Psoas muscle (tissue), 8 donors: ENCODE results near the gene SUCO. TPM values are rescaled to one million over a fixed set of nuclear protein-coding genes. Genes with fewer than 3 reads are reported as not detected.

Experiments used
- ATAC-seq, 4 donors: fragments of 200-7000 bp; cut with Tn5 transposase; one replicate each; pipeline ENCODE4 v1.9.1; 2020; ENCODE audit warnings: moderate library complexity in 3 of 4, mild to moderate bottlenecking in 2 of 4
- DNase-seq, 2 donors: peaks; one replicate each; pipeline ENCODE4 v3.0.0-alpha.2; 2020
- H3K27ac ChIP-seq: fragments of 200-600 bp; one replicate; pipeline ENCODE4 v1.8.0; 2022
- H3K27me3 ChIP-seq, 3 donors: fragments of 200-600 bp in 1 of 3; one replicate each; pipeline versions ENCODE4 v1.6.1 to v1.8.0; 2013 to 2022; ENCODE audit warnings: low read length in 2 of 3, mild to moderate bottlenecking in 2 of 3, moderate library complexity in 1 of 3; ENCODE audit not compliant: insufficient read depth in 3 of 3
- H3K36me3 ChIP-seq, 2 donors: fragments of 200-600 bp in 1 of 2; one replicate each; pipeline versions ENCODE4 v1.6.1 to v1.8.0; 2013 to 2022; ENCODE audit warnings: low read depth in 1 of 2, mild to moderate bottlenecking in 1 of 2, moderate library complexity in 1 of 2; ENCODE audit not compliant: insufficient read depth in 1 of 2
- H3K4me1 ChIP-seq: fragments of 200-600 bp; one replicate; pipeline ENCODE4 v1.8.0; 2022
- H3K4me3 ChIP-seq: fragments of 200-600 bp; one replicate; pipeline ENCODE4 v1.8.0; 2022; ENCODE audit warnings: mild to moderate bottlenecking
- H3K9me3 ChIP-seq: fragments of 200-600 bp; one replicate; pipeline ENCODE4 v1.8.0; 2022
- CTCF ChIP-seq: fragments of 200-600 bp; IDR thresholded peaks from one replicate; pipeline ENCODE4 v1.8.0; 2022; ENCODE audit warnings: antibody characterized with exemption
- WGBS, 3 donors: extraction: QIAGEN DNeasy Blood & Tissue Kit; methylation state at CpG; one replicate each; pipeline versions ENCODE4 v1.1.6 to v1.1.7; 2013; 5-methylcytosine and 5-hydroxymethylcytosine counted together
- intact Hi-C, 2 donors: fragments of 100-400 bp; cut with DNase I; formaldehyde crosslinking; loops; one replicate each; pipeline versions ENCODE4 v1.11.0 to v1.14.2; 2022
- polyA plus RNA-seq, 3 donors: library from polyadenylated mRNA; stranded (reverse); fragments of 200-250 nt; gene quantifications; one replicate each; pipeline ENCODE4 v1.2.3, GENCODE V29; 2013
- total RNA-seq, 4 donors: library from RNA; stranded (reverse); fragmentation: NEBNext Ultra II Directional in 2 of 4; extraction: Animal tissue kit (Norgen Biotek cat#: 25700) in 2 of 4; gene quantifications; one replicate each; pipeline versions ENCODE4 v1.2.1 to v1.2.4, GENCODE V29; 2021 to 2023
- donor health status: healthy with polysubstance abuse.
- donor health status: DM: no; HTN: no; CAD: no; lungs with moderate emphysema.
- donor health status: Bipolar disorder and iron deficiency.
- donor health status: healthy.
- donor health status: DM: yes; HTN: yes; CAD: no.
- donor health status: DM: no; HTN: no; CAD: no.
- donor health status: DM: no; HTN: no; CAD: no.
- donor health status: DM: yes; HTN: yes; CAD: no.

Gene SUCO
- total and polyA plus RNA-seq, 7 donors = 2.6 to 8.2 (median 6.2) TPM

DNA sequence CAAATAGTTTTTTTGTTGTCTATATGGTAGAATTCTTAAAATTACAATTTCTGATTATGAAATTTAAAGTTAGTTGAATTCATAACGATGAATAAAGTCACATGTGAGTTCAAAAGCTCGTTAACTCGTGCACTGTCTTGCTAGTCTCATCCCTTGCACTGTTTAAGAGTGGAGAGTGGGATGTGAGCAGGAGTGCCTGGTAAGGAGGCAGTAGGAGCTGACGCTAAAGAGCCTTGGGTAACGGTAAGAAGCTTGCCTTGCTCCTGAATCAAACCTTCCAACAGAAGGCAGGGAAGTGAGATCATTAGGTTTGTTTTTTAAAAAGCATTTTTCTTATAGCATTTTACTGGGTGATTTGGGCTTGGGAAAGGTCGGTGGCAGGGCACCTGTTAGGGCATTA, 123.6 kb downstream of the SUCO start:
- intact Hi-C loops = no loop called here
- Histone ChIP-seq H3K4me3 (no peak overlapping the region), H3K27ac (no peak overlapping the region), H3K4me1 (no peaks in the 10 kb centered on the region), H3K36me3 (no peaks in the 10 kb centered on the region), H3K9me3 (no peaks in the 10 kb centered on the region), H3K27me3 (no peaks in the 10 kb centered on the region)
- TF ChIP-seq CTCF = no peak
- ATAC-seq (no peak), DNase-seq (no peak)
- 70 to 84% (median 72%) methylated on average over 6 of the region's 6 CpGs for WGBS, 3 donors

GRCh38 chr1:172657586-172657985, 124.6 kb downstream of the SUCO start:
- DNase-seq (no peak), ATAC-seq (no peak)
- no peak for TF ChIP-seq CTCF
- WGBS, 3 donors = 69 to 80% (median 79%) methylated on average over 1 of the region's 1 CpG
- Histone ChIP-seq H3K27me3 (no peaks in the 10 kb centered on the region), H3K36me3 (no peaks in the 10 kb centered on the region), H3K4me3 (no peak overlapping the region), H3K27ac (no peak overlapping the region), H3K9me3 (no peaks in the 10 kb centered on the region), H3K4me1 (no peaks in the 10 kb centered on the region)
- intact Hi-C loops = no loop called here

GRCh38 chr1:172658871-172659453, 126.0 kb downstream of the SUCO start, which contains the start of gene FASLG:
Gene FASLG (plus strand): TSS chr1:172659103. CDS start chr1:172659202, 99 bp downstream.
- DNase-seq = no peak
- Histone ChIP-seq H3K27me3 (no peaks in the 10 kb centered on the region), H3K36me3 (no peaks in the 10 kb centered on the region), H3K9me3 (no peaks in the 10 kb centered on the region), H3K27ac (no peak within 1 kb of the TSS), H3K4me1 (no peaks in the 10 kb centered on the region), H3K4me3 (no peak within 1 kb of the TSS)
- TF ChIP-seq CTCF = no peak
- 81 to 90% (median 84%) methylated on average over 8 to 11 of the region's 11 CpGs for WGBS, 3 donors
- intact Hi-C loops = no loop called here
- ATAC-seq = no peak

- TF ChIP-seq CTCF = no peak
- Histone ChIP-seq H3K4me3 (no peak overlapping the region), H3K27me3 (no peaks in the 10 kb centered on the region), H3K36me3 (no peaks in the 10 kb centered on the region), H3K4me1 (no peaks in the 10 kb centered on the region), H3K9me3 (no peaks in the 10 kb centered on the region), H3K27ac (no peak overlapping the region)
- WGBS, 3 donors = 68 to 80% (median 72%) methylated on average over 3 of the region's 3 CpGs
- ATAC-seq (no peak), DNase-seq (no peak)
- intact Hi-C loops = no loop called here
Measured at GRCh38 chr1:172661107-172661506, 128.2 kb downstream of the SUCO start.

Other genes with a start within 250 kb of the SUCO start
- gene C1orf105, start 112.5 kb upstream of the SUCO start, total RNA-seq = 10 to 100 TPM in 2 of 4 donors, 1 to 10 TPM in 1, not detected in 1; 2.9 to 17.3 (median 13.5) TPM
- under 1 TPM; 0.18 to 0.31 (median 0.22) TPM for gene C1orf105, start 112.5 kb upstream of the SUCO start, polyA plus RNA-seq
- gene PIGC, start 89.1 kb upstream of the SUCO start, total RNA-seq = 10 to 100 TPM; 10.8 to 13.8 (median 12.7) TPM
- gene PIGC, start 89.1 kb upstream of the SUCO start, polyA plus RNA-seq = 10 to 100 TPM; 16.6 to 24.7 (median 22.6) TPM
- gene FASLG, start 126.0 kb downstream of the SUCO start, total RNA-seq = under 1 TPM in 1 of 4 donors, not detected in 3; 0.17 TPM
- not detected for gene FASLG, start 126.0 kb downstream of the SUCO start, polyA plus RNA-seq